ENCODE measurements around the gene CC2D2B.

DNA sequence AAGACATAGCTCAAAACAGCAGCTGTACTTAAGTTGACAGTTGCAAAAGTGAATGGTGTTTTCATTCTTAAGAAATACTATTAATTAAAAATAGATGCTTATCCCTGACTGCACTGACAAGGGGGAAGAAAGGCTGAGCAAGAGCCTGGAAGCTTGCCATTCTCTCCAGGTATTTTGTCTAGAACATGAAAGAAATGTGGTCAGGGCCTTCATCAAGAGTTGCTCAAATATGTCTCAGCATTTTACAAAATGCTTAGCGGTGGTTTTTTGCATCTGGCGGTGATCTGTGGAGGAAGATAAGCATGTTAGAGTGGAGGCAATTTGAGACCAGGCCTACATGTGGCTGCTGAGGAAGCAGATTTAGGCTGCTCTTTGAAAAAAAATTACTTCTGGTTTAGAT is 46.4 kb upstream of the CC2D2B start:
- TF ChIP-seq FOXP1 (CRISPR knock-in tag; IDR thresholded peaks at IDR 0.05; ENCODE audit: borderline replicate concordance) = no peak
- no peak for TF ChIP-seq FOXK1 (CRISPR knock-in tag; IDR thresholded peaks at IDR 0.05)
- TF ChIP-seq, protein P1, sequence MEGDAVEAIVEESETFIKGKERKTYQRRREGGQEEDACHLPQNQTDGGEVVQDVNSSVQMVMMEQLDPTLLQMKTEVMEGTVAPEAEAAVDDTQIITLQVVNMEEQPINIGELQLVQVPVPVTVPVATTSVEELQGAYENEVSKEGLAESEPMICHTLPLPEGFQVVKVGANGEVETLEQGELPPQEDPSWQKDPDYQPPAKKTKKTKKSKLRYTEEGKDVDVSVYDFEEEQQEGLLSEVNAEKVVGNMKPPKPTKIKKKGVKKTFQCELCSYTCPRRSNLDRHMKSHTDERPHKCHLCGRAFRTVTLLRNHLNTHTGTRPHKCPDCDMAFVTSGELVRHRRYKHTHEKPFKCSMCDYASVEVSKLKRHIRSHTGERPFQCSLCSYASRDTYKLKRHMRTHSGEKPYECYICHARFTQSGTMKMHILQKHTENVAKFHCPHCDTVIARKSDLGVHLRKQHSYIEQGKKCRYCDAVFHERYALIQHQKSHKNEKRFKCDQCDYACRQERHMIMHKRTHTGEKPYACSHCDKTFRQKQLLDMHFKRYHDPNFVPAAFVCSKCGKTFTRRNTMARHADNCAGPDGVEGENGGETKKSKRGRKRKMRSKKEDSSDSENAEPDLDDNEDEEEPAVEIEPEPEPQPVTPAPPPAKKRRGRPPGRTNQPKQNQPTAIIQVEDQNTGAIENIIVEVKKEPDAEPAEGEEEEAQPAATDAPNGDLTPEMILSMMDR (IDR thresholded peaks at IDR 0.05) = no peak
- TF ChIP-seq, protein P2, sequence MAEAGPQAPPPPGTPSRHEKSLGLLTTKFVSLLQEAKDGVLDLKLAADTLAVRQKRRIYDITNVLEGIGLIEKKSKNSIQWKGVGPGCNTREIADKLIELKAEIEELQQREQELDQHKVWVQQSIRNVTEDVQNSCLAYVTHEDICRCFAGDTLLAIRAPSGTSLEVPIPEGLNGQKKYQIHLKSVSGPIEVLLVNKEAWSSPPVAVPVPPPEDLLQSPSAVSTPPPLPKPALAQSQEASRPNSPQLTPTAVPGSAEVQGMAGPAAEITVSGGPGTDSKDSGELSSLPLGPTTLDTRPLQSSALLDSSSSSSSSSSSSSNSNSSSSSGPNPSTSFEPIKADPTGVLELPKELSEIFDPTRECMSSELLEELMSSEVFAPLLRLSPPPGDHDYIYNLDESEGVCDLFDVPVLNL (CRISPR knock-in tag; IDR thresholded peaks at IDR 0.05; ENCODE audit: borderline replicate concordance, low read depth) = no peak
- TF ChIP-seq, protein P3, sequence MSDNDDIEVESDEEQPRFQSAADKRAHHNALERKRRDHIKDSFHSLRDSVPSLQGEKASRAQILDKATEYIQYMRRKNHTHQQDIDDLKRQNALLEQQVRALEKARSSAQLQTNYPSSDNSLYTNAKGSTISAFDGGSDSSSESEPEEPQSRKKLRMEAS (CRISPR knock-in tag; IDR thresholded peaks at IDR 0.05) = no peak
- no peak for TF ChIP-seq TCF7 (CRISPR knock-in tag; IDR thresholded peaks at IDR 0.05; ENCODE audit: low read depth)
- TF ChIP-seq, protein P4, sequence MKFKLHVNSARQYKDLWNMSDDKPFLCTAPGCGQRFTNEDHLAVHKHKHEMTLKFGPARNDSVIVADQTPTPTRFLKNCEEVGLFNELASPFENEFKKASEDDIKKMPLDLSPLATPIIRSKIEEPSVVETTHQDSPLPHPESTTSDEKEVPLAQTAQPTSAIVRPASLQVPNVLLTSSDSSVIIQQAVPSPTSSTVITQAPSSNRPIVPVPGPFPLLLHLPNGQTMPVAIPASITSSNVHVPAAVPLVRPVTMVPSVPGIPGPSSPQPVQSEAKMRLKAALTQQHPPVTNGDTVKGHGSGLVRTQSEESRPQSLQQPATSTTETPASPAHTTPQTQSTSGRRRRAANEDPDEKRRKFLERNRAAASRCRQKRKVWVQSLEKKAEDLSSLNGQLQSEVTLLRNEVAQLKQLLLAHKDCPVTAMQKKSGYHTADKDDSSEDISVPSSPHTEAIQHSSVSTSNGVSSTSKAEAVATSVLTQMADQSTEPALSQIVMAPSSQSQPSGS (CRISPR knock-in tag; IDR thresholded peaks at IDR 0.05; ENCODE audit: borderline replicate concordance, low read depth) = no peak
- no peak for TF ChIP-seq NFYB (CRISPR knock-in tag; conservative IDR thresholded peaks at IDR 0.05; ENCODE audit: low read depth)
- TF ChIP-seq SOX15 (CRISPR knock-in tag; IDR thresholded peaks at IDR 0.05) = no peak
- TF ChIP-seq JUN (CRISPR knock-in tag; IDR thresholded peaks at IDR 0.05) = no peak
- TF ChIP-seq, protein P5, sequence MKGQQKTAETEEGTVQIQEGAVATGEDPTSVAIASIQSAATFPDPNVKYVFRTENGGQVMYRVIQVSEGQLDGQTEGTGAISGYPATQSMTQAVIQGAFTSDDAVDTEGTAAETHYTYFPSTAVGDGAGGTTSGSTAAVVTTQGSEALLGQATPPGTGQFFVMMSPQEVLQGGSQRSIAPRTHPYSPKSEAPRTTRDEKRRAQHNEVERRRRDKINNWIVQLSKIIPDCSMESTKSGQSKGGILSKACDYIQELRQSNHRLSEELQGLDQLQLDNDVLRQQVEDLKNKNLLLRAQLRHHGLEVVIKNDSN (CRISPR knock-in tag; IDR thresholded peaks at IDR 0.05) = no peak
- no peak for TF ChIP-seq ZNF263 (CRISPR knock-in tag; IDR thresholded peaks at IDR 0.05; ENCODE audit: low read depth)
- TF ChIP-seq, protein P6, sequence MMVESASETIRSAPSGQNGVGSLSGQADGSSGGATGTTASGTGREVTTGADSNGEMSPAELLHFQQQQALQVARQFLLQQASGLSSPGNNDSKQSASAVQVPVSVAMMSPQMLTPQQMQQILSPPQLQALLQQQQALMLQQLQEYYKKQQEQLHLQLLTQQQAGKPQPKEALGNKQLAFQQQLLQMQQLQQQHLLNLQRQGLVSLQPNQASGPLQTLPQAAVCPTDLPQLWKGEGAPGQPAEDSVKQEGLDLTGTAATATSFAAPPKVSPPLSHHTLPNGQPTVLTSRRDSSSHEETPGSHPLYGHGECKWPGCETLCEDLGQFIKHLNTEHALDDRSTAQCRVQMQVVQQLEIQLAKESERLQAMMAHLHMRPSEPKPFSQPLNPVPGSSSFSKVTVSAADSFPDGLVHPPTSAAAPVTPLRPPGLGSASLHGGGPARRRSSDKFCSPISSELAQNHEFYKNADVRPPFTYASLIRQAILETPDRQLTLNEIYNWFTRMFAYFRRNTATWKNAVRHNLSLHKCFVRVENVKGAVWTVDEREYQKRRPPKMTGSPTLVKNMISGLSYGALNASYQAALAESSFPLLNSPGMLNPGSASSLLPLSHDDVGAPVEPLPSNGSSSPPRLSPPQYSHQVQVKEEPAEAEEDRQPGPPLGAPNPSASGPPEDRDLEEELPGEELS (CRISPR knock-in tag; IDR thresholded peaks at IDR 0.05) = no peak
- TF ChIP-seq, protein P7, sequence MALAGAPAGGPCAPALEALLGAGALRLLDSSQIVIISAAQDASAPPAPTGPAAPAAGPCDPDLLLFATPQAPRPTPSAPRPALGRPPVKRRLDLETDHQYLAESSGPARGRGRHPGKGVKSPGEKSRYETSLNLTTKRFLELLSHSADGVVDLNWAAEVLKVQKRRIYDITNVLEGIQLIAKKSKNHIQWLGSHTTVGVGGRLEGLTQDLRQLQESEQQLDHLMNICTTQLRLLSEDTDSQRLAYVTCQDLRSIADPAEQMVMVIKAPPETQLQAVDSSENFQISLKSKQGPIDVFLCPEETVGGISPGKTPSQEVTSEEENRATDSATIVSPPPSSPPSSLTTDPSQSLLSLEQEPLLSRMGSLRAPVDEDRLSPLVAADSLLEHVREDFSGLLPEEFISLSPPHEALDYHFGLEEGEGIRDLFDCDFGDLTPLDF (CRISPR knock-in tag; IDR thresholded peaks at IDR 0.05) = no peak

All from WTC11 (cell line).